GM21529 (cell line): ENCODE data around the gene LAMA1.
"Not testable (repeated sequence)": the region's sequence is repeated elsewhere in the genome, so short reads cannot be mapped to it uniquely, and the experiment has no call there.

Experiments
- ATAC-seq: cut with Tn5 transposase; IDR thresholded peaks from one replicate; pipeline ENCODE4 v1.9.1; 2021; ENCODE audit not compliant: unreplicated experiment

The LAMA1 gene

DNA sequence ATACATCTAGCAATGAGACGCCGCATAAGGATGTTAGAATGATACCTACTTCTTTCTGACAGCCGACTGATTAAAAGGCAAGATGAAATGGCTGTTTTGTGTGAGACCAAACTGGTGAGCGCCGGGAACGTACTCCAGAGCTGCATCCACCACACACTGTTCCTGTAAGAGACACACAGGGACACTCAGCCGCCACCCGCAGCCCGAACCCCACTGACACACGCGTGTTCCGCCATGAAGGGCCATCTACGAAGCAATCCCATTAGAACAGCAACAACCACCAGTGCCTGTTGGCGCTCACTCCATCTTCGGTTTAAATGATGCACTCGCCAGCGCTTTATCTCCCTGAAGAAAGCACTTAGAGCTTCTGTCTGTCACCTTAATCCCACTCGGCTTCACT is 162.3 kb downstream of the LAMA1 start:
- no peak for ATAC-seq

DNA sequence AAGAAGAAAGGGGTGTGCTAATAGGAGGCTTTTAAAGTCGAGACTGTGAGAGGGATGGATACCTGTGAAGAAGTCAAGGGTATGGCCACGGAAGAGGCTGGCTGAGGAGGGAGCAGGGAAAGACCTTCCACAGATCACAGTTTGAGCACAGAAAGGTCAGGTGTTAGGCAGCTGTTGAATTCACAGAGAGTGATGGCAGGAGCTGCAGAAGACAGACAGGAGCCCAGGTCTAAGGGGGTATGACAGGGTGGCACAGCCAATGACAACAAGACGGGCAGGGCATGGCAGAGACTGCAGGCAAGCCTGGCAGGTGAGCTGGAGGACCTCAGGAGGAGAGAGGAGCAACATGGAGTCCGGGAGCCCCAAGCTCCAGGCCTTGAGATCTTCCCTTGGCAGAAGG is 163.1 kb downstream of the LAMA1 start:
- ATAC-seq = no peak

DNA sequence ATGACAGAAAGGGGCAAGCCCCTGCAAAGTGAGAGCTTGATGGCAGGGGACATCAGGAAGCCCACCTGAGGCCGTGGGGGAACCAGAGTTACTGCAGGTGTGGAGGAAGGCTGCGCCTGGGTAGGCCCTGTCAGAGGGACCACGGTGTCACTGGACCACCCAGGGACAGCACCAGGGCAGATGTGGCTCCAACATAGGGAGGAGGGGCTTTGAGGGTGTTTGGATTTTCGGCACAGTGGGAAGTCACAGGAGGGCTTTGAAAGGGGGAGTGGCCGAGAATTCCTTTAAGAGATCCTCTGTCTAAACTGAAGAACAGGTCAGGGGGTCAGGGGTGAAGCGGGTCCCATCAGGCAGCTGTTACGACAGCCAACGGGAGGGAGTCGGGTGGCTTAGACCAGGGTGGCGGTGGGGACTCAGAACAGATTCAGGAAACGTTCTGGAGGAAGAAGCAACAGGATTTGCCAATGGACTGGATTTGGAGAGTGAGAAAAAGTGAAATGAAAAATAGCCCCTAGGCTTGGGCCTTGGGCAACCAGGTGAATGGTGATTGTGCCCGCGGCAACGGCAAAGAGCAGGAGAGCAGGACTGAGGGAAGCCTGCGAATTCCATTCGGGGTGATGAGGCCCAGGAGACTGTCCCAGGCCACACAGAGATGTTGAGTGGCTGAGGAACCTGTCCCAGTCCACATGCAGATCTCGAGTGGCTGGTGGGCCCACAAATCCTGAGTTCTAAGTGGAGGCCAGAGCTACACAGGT is 166.1 kb downstream of the LAMA1 start:
- no peak for ATAC-seq

DNA sequence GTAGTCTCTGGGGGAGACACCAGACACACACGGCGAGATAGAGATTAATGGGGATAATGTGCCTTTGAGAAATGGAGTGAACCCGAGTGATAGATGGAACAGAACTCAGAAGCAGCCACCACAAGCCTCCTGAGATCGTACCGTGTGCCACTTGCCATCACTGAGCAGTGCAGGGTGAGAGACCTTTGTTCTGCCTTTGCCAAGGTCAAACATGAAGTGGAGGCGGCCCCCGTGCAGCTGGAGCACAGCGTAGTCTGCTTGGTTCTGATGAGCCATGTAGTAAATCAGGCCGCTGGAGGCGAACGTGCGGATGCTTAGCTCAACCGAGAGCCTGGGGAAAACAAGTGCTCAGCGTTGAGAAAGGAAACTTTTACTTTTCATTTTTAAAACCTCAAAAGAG is 167.0 kb downstream of the LAMA1 start:
- ATAC-seq = no peak

DNA sequence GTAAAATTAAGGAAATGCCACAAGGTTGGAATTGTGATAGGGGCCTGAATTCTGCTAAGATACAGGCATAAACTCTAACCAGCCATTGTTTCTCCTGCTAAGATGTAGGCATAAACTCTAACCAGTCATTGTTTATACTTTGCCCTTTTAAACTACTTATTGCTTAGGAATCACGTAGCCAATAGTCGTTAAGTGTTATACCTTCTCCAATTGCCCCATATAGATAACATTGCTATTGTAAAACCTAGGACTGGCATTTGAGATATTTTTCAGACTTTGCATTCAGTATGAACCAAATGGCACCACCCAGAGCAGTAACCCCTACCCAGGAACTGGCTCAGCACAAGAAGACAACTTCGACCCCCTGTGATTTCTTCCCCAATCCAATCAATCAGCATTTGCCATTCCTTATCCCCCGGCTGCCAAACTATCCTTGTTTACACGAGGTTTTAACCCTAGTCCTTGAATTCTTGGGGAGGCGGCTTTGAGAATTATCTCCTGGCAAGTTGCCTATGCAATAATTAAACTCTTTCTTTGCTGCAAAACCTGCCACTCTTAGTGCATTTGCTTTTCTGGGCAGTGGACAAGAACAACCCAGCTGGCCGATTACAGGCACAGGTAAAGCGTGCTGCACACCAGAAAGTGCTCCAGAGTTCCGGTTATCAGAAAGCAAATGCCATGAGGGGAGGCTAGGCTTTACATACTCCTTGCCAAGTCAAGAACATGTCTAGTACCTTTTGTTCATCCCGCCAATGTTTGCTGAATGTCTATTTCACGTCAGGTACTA is 167.6 kb downstream of the LAMA1 start:
- ATAC-seq = no peak

DNA sequence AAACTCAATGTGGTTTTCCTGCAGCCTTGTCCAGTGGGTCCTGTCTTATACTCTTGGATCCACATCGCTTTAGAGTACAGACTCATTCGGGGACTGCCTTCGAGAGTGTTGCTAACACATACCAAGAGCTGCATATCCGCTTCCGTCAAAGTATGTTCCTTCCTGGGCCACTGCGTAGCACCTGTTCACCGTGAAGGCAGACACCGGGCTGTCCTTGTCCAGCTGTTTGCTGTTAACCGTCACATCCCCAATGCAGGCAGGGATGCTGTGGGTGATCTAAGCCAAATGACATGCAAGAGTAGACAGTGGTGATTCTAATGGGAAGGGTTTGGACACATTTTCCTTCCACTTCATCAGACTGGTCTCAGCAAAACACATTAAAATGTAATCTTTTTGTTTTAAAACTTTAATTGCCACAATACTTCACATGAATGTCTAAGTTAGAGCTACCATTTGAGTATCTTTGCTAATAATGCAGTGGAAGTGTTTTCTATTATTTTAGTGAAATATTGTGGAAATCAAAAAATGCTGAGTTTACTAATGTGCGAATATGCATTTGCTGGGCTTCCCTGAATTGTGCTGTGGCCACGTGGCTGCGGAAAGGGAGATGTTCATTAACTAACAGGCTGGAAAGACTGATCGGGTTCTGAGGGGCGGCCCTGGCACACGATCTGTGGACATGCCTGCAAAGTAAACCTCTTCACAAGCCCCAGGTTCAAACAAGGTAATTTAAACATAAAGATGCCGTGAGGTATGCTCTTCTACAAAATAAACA is 169.1 kb downstream of the LAMA1 start:
- ATAC-seq = no peak

DNA sequence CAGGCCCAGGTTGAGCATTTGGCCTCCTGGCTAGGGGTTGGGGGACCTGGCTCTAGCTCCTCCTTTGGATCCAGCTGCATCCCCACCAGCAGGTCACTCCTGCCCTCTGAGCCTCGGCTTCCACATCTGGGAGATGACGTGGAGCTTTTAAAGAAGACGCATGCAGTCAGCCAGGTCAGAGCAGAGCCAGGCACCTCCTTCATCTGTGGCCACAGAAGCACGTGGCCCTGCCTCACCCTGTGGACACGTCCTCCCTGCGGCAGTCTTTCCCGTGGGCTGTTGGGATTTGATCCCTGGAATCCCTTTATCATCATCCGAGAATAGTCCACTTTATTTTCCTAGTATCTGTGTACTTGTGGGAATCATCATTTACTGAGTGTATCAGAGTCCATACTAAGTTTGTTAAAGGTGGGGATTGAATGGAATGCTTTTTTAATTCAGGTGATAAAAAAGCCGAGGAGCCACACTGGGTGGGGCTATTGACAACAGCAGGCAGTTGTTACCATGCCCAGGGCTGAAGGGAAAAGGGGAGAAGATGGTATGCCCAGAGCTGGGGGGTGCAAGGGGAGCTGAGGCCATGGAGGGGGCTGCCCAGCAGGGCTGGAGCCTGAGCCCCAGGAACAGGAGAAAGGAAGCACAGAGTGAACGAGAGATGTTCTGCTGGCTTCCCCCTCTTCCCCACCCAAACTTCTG is 170.1 kb downstream of the LAMA1 start:
- ATAC-seq = no peak

- no peak for ATAC-seq
Measured at GRCh38 chr18:6943143-6943542, 174.5 kb downstream of the LAMA1 start.

- no peak for ATAC-seq
Measured at GRCh38 chr18:6942742-6943141, 174.9 kb downstream of the LAMA1 start.

GRCh38 chr18:6941996-6942395 is 175.6 kb downstream of the LAMA1 start:
- no peak for ATAC-seq

DNA sequence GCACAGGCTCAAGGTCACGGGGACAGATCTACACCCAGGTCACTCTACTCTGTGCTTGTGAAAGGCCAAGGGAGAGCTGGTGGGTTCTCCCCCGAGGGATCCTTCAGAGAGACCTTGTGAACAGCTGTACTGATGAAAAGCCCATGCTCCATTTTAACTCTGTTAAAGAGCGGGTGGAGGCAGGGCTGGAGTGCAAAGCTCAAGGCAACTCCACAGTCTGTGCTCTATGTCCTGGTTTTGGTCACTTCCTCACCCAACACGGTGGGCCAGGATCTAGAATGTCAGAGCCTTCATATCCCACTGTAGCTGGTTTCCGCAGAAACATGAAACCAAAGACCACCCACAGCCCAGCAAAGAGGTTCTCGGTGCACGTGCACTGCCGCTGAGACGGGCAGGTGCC is 177.1 kb downstream of the LAMA1 start:
- no peak for ATAC-seq

- no peak for ATAC-seq
Measured at GRCh38 chr18:6939972-6940371, 177.6 kb downstream of the LAMA1 start.

- not testable (repeated sequence) for ATAC-seq
Measured at GRCh38 chr18:6938403-6938802, 179.2 kb downstream of the LAMA1 start.

DNA sequence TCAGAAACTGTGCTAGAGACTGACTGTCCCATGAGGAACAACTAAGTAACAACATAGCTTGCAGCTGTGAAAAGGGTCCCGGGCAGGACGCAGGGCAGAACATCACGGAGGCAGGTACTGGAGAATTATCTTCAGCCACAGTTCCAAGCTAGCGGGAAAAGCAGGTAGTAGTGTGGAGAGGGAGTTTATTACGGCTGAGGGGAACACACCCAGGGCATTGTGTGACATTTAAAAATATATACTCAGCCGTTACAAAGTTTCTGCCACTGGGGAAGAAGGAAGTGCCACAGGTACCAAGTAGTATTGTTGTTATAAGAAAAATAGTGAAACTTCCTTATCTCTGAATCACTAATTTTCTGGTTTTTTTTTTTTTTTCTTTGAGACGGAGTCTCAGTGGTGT is 179.6 kb downstream of the LAMA1 start:
- no peak for ATAC-seq

- no peak for ATAC-seq
Measured at GRCh38 chr18:6934859-6935258, 182.7 kb downstream of the LAMA1 start.

GRCh38 chr18:6929370-6930102 is 188.1 kb downstream of the LAMA1 start:
- no peak for ATAC-seq

DNA sequence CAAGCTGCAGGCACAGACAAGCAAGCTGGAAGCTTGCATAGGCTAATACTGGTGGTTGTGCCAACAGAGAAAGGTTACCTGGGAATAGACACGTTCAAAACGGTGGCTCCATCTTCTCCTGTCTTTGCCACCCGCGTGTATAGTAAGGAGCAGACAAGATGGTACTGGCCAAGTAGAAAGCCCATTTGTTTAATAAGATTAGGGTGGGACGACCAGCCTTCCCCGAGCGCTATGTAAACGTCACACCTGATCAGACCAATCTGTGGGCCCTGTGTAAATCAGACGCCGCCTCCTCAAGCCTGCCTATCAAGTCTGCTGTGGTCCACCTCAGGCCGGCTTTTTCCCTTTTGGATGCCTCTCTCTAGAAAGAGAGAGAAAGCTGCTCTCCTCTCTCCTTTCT is 189.2 kb downstream of the LAMA1 start:
- ATAC-seq = no peak

DNA sequence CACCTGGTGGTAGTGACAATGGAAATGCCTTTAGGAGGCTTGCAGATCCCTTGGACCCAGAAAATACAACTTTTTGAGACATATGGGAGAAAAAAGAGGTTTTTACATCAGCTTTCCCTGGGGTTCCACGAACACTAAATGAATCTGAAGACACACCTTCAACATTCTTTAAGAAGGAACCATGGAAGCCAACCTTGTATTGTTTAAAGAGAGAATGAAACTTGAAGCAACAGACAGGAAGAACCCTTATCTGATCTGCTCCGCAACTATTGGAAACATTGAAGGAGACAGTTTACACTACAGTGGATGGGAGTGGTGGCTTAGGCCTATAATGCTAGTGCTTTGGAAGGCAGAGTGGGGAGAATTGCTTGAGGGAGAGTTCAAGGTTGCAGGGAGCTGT is 190.4 kb downstream of the LAMA1 start:
- no peak for ATAC-seq

- no peak for ATAC-seq
Measured at GRCh38 chr18:6923220-6923619, 194.4 kb downstream of the LAMA1 start.

- ATAC-seq = no peak
Measured at GRCh38 chr18:6921571-6921970, 196.0 kb downstream of the LAMA1 start.
